NCI-H146 treated with DMSO at 0.1 percent for 48 hours (cell line): ENCODE measurements around the gene SETBP1.
"Not testable (repeated sequence)": the region's sequence is repeated elsewhere in the genome, so short reads cannot be mapped to it uniquely, and the experiment has no call there.

Source experiments
- DNase-seq: peaks from one replicate; lab custom pipeline; 2025; ENCODE audit not compliant: unreplicated experiment; lab: John Stamatoyannopoulos, UW

The SETBP1 gene

DNA sequence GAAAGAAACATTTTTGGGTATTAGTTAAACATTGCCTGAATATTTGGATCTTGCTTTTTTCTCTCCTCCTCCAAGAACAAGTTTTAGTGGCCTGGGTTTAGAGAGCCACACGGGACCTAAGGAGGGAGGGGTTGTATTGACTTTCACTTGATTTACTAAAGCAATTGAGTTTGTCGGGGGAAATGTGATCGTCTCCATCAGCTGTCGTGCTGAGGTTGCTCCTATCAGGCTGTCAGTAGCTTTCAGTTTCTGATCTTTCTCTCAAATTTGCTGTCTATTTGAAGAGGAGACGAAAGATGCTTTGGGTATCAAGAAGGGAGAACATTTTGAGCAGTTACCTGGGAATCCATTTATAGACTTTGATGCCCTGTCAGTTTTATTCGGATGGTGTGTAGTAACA, 106.0 kb downstream of the SETBP1 start:
- no peak for DNase-seq

DNA sequence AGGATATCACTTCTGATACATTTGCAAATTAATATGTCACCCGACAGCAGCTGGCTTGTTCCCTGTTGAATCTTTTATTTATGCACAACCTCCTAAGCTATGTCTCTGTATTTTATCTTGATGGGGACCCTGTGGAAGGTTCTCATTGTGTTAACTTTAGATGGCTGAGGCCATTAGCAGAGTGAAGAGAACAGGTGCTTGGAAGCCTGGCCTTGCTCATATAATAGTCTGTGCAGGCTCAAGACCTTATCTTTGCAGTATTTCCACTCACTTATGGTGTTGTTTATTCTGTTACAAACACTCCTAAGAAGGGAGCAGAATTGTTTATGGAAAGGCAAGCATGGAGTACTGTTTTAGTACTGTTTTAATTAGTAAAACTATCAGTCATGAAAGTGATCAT, 107.6 kb downstream of the SETBP1 start:
- DNase-seq = no peak

DNA sequence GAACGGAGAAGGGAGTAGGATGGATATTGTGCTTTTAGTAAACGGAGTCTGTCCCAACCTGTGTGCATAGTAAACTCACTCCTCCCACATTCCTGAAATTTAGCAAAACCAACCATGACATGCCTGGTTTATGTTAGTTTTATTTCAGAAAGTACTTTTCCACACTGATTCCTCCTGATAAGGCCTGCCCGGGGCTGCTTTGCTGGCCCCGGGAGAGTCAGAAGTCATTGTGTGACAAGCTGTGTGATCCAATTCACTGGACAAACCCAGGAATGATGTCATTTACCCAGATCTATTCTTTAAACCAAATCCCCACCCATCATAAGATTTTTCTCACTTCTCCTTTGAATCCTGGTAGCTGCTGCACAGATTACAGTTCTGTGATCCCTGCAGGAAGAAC, 109.0 kb downstream of the SETBP1 start:
- no peak for DNase-seq

- DNase-seq = no peak
Observed at GRCh38 chr18:44790860-44791259, 110.2 kb downstream of the SETBP1 start.

DNA sequence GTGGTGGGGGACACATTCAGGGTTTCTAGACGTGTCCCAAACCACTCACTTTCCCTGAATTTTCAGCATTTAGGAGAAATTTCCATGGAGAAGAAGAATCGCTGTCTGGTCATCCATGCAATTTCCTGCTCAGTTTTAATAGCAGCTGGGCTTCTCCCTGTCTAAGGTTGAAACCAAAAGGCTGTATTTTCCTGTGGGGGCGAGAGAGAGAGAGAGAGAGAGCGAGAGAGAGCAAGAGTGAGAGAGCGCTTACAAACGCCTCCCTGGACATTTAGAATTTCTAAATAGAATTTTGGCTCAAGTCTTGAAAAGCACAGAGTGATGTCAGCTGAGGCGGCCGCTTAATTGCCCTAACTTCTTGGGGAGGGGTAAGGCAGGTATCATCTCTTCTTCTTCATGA, 110.8 kb downstream of the SETBP1 start:
- DNase-seq = no peak

- no peak for DNase-seq
Observed at GRCh38 chr18:44792456-44793061, 111.9 kb downstream of the SETBP1 start.

GRCh38 chr18:44793194-44793593, 112.5 kb downstream of the SETBP1 start:
- no peak for DNase-seq

GRCh38 chr18:44793685-44794084, 113.0 kb downstream of the SETBP1 start:
- no peak for DNase-seq

DNA sequence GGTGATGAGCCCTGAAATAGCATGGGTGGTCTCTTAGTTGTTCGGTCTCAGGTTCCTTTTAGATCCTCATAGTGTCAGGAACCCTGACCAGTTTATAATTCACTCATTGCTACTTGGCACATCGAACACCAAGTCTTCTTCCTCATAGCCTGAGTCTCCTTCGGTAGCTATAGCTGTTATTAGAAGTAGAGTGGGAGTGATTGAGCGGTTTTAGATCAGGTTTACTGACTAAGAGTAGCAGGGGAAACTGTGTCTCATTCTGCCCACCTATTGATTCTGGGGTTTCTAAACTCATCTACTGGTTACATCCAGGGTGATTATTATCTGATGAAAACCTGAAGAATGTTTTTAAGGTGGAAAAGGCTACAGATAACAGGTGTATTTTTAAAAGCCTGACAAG, 114.6 kb downstream of the SETBP1 start:
- DNase-seq = no peak

- DNase-seq = no peak
Observed at GRCh38 chr18:44796429-44797428, 116.0 kb downstream of the SETBP1 start.

DNA sequence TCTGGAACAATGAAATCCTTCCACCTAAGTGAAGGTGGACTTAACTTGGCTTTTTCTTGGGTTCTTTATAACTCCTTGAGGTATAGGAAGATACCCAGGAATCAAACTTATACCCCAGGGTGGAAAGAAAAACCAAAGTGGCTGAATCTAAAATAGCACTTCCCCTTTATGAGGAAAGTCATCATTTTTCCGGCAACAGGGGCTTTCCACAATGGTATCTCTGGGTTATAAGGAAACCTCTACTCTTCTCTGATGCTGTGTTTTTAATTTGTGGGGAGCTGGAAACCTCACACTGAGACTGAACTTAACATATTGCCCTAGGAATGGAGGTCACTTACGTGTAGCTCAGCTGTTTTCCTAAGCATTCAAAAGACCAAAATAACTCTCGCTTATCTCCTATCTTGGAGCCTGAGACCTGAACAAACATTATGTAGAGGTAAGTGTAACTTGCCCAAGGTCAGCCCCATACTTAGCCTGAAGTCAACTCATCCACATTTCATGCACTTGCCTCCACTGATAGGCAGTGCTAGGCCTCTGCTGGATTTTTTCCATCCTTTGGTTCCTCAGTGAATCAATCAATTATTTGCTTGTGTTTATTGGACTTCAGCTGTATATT, 117.9 kb downstream of the SETBP1 start:
- DNase-seq = no peak

GRCh38 chr18:44799382-44799906, 118.8 kb downstream of the SETBP1 start:
- peak; percentile 93 for DNase-seq

- DNase-seq = no peak
Observed at GRCh38 chr18:44799907-44800421, 119.3 kb downstream of the SETBP1 start.

GRCh38 chr18:44800766-44801165, 120.1 kb downstream of the SETBP1 start:
- DNase-seq = not testable (repeated sequence)

DNA sequence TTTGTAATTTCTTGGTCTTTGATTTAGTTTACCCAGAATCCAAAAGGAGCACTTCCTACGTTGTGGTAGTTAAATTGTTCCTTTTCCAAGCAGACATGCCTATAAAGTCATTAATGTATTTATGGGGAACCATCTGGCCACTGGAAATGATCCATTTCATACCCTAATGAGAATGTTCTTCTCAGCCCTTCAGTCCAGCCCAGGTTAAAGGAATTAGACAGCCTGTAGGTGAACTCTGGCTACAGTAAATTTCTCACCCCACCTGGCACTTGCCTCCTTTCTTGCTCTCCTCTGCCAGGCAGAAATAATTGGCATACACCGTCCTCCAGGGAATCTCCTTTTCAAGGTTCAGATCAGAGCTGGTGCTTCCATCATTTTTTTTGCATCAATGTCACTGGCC, 121.1 kb downstream of the SETBP1 start:
- no peak for DNase-seq

GRCh38 chr18:44802508-44802907, 121.8 kb downstream of the SETBP1 start:
- no peak for DNase-seq

DNA sequence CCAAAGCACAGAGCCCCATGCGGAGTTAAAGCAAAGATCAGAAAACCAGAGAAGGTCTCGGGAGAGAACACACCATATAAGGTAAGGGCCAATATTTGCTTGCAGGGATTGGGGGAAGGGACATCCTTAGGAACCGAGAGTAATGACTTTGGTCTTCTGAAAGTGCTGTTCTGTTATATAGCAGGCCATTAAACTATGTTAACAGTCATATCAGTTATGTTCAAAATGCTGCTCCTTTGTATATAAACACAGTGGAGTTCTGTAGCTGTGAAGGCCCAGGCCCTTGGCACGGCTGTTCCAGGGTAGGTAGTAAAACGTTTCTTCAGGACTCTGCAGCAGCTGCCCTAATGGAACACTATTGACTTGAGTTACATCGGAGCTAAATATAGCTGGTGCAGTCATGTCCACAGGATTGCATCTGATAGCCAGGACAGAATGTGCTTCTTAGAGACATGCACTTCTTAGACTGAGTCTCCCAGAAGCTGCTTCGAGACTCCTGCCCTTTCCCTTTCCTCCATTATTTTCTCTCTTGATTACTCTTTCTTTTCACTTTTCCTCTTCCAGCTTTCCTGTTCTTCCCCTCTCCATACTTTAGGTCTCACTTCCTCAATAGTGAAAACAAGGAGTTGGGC, 122.4 kb downstream of the SETBP1 start:
- peak; percentile 58 for DNase-seq

GRCh38 chr18:44804033-44804432, 123.3 kb downstream of the SETBP1 start:
- no peak for DNase-seq

DNA sequence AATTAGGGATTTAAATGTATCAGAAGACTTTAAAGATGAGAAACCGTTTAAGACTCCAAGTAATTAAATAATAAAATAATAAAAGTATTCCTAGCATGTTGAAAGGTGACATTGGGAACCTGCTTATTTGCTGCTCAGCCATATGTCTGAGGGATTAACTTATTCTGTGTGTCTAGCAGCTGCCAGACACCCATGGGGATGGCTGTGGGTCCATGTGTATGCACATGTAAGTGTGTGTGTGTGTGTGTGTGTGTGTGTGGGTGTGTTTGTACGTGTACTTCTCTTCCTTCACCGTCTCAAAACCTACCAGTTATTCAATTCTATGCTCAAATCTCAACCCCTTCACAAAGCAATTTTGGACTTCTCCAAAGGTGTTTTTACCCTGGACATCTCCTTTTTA, 124.5 kb downstream of the SETBP1 start:
- DNase-seq = no peak

DNA sequence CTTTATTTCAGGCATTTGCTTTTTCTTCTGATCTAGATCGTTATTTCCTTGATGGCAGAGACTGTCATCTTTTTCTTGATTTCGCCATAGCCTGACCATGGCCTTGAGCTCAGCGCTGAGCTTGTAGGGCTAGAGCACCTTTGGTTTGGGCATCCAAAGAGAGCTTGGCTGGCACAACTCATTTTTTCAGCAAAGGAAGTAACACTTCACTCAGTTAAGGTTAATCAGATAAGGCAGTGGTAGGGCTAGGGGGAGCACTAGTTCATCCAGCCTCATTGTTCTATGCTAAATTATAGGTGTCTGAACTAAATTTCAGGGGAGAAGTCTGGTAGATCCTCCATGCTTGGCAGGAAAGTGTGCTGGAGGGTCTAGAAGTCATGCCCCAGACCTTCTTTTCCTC, 125.0 kb downstream of the SETBP1 start:
- no peak for DNase-seq

DNA sequence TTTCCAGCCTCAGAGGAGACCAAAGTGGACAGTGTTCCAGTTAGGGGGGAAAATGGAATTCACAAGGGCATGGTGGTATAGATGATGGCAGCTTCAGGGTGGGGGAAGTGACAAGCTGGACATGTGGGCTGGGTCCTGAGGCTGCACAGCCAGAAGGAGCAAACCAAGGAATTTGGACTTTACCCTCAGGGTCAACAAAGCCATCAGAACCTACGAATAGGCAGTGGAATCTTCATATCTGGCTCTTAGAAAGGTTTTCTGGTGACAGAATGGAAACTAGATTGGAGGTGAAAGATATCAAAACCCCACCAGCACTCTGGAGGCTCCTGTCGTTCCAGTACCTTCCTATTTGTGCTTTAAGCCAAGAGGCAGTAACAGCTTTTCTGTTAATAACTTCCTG, 127.1 kb downstream of the SETBP1 start:
- DNase-seq = no peak
